ENCODE results near the gene RAB7B.

The RAB7B gene

GRCh38 chr1:205948886-205949285 lies 54.3 kb downstream of the RAB7B start:
- DNase-seq (ENCODE audit: low read depth in 3 of 3): no peak

GRCh38 chr1:205948039-205948438 lies 55.2 kb downstream of the RAB7B start:
- DNase-seq (ENCODE audit: low read depth in 3 of 3): no peak

GRCh38 chr1:205947024-205947423 lies 56.2 kb downstream of the RAB7B start:
- no peak for DNase-seq (ENCODE audit: low read depth in 3 of 3)

DNA sequence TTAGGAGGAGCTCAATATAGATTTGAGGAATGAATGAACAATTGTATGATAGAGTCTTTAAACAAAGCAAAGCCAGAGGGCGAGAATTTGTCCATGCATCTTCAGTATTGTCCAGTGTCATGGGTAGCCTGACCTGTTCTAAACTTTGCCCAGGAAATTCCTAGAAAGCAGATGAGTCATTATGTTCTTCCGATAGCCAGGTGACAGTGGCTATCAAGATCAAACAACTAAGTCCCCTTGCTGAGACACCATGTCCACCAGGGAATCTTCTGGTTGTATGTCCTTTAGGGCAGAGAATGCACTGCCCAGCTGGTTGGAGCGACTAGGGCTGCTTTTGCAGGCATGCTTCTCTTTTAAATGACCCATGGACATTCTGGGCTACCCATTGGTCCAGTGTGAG lies 58.1 kb downstream of the RAB7B start:
- no peak for DNase-seq (ENCODE audit: low read depth in 3 of 3)

DNA sequence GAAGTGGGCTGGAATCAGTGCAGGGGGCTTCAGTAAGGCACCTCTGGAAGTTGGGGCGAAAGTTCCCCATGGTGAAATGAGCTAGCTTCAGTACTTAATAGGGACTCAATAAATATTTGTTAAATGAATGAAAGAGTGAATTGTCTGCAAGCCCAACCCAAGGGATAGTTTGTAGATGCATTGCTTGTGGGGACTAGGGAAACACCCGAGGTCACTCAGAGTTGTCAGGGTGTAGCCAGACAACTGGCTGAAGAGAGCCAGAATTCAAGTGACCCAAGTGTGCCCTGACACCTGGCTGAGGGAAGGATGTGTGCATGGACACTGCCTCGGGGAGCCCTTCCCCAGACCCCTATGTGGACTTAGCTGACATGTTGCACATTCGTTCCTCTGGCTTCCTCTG lies 58.7 kb downstream of the RAB7B start:
- DNase-seq (ENCODE audit: low read depth in 3 of 3): no peak

- DNase-seq (ENCODE audit: low read depth in 3 of 3): no peak
Measured at GRCh38 chr1:205943245-205943644, 60.0 kb downstream of the RAB7B start, which contains the start of gene SLC26A9. Gene SLC26A9 (minus strand): TSS chr1:205943456. CDS start chr1:205935820, 7,636 bp downstream.

DNA sequence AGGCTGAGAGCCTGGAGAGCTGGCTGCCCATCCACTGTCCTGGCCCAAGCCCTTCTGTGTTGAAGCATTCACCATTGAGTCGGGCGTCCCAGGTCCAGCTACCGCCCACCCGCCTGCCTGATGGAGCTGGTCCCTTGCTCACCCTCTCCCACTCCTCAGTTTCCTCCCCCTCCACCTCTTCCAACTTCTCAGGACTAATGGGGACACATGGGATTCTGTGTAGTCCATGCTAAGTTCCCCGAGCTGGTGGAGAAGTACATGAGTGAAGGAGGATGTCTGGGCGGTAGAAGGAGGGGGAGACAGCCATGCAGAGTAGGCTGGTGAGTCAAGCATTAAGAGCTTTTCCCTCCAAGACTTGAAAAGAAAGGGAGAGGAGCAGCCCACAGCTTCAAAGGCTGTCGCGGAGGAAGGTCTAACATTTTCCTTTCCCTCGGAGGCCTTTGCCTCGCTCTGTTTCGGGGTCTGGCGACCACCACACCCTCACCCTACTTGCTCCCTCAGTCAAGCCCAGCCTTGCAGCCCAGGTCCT lies 60.5 kb downstream of the RAB7B start:
- no peak for DNase-seq (ENCODE audit: low read depth in 3 of 3)

DNA sequence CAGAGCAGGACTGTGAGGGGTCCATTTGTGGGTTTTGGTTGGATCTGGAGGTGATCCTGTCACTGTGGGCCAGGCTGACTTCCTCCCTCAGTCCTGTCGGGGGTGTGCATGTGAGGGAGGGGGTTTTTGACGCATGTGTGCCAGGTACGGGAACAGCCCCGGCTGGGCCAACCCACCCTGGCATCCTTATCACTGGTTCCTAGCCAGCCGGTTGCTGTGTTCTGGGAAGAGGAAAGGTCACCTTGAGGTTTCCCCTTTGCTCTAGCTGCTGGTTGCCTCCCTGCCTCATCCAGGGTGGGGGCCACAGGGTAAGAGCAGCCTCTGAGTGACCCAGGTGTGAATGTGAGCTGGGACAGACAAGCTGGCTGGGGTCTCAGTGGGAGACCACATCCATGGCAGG lies 62.5 kb downstream of the RAB7B start:
- no peak for DNase-seq (ENCODE audit: low read depth in 3 of 3)

DNA sequence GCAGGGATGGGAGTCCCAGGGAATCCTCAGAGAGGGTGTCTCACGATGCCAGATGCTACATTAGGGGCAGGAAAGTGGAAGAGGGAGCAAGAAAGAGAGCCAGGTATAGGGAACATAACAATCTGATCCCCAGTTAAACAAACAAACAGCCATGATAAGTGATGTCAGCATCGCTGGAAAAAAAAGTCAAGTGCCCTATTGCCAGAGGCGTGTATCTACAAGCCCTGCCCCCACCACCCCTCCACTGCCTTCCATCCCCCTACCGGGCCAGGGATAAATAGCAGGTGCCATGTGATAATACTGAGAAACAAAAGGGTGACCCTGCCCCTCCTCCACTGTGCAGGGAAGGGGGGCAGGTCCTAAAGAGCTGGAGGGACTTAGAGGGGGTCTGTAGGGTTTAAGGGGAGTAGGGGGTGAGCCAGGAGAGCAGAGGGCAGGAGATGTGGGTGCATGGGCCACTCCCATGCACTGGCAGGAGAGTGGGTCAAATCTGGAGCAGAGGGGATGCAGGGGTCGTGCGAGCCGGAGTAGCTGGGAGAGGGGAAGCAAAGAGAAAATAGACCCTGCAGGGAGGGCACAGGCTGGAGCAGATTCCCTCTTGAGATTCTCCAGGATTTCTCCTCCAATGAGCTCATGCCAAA lies 63.4 kb downstream of the RAB7B start:
- DNase-seq (ENCODE audit: low read depth in 3 of 3): no peak

- no peak for DNase-seq (ENCODE audit: low read depth in 3 of 3)
Measured at GRCh38 chr1:205938682-205939081, 64.5 kb downstream of the RAB7B start.

DNA sequence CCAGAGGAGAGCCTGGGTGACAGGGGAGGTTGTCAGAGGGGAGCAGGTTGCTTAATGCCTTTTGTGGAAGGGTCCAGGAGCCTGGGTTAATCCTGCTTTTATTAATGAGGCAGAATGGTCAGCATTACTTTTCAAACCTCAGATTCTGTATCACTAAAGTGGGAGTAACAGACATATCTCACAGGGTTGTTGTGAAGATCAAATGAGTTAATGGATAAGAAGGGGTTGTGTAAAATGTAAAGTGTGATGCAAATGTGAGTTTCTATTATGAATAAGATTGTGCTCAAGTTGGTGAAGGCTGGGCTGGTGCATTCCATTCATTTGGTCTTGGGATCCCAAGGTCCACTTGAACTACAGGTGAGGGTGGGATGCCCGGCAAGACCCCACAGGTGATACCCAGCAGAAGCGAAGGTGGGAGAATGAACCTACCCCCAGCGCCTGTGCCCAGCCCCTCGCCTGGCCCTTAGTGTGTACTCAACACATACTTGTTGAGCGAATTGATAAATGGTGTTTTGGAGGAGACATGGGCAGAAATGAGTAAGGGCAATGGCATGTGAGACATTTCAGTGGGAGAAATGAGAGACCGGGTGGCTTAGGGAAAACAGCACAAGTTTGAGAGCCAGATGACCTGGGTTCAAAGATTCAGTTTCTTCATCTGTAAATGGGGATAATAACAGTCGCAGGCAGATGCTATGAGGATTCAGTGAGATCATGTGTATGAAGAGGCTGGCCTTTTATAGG lies 66.2 kb downstream of the RAB7B start:
- DNase-seq (ENCODE audit: low read depth in 3 of 3): no peak

DNA sequence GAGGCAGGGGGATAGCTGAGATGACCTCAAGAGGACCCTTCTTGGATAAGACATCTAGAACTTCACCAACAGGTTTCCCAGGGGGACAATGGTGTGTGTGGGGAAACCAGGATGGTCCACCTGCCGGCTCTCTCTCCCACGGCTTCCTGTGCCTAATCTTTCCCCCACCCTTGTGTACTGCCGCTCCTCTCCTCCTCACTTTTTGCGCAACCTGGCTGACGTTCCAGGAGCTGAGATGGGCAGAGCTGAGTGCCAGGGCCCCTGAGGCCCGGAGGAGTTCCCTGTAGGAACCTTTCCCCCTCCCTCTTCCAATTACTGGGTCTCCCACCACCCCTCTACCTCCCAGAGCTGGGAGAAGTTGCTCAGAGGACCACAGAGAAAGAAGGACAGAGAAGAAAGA lies 66.9 kb downstream of the RAB7B start:
- DNase-seq (ENCODE audit: low read depth in 3 of 3): no peak

DNA sequence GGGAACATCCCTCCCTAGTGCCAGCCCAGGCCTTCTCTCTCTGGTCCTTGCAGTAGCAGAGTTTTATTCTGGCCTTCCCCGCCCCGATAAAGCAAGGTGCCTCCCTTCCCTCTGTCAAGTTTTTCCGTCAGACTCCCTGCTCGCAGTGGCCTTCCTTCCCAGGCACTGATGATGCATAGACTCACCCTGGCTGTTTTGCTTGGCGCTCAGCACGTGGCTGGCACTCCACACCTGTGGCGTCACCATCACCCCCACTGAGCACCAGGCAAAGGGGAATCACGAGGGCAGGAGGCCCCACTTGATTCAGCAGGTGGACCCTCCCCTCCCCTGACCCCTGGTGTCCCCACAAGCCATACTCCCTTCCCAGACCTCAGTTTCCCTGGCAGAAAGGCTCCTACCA lies 67.3 kb downstream of the RAB7B start:
- no peak for DNase-seq (ENCODE audit: low read depth in 3 of 3)

DNA sequence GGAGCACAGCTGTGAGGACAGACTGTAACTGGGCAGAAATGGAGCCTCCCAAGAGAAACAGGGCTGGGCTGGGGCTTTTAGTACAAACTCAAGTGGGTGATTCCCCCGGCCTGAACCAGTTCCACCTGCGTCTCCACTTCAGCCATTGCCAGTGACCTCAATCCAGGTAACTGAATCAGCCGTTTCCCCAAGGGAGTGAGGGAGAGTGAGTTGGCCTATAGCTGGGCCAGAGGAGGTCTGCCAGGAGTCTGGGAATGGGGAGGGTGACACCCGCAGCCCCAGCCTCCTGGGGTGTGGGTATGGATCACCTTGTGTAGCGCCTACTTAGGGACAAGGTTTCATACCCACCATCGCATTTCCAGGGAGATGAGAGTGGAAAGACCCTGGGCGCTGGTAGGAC lies 68.4 kb downstream of the RAB7B start:
- no peak for DNase-seq (ENCODE audit: low read depth in 3 of 3)

- DNase-seq (ENCODE audit: low read depth in 3 of 3): no peak
Measured at GRCh38 chr1:205933671-205934618, 69.2 kb downstream of the RAB7B start.

GRCh38 chr1:205932776-205933175 lies 70.4 kb downstream of the RAB7B start:
- no peak for DNase-seq (ENCODE audit: low read depth in 3 of 3)

DNA sequence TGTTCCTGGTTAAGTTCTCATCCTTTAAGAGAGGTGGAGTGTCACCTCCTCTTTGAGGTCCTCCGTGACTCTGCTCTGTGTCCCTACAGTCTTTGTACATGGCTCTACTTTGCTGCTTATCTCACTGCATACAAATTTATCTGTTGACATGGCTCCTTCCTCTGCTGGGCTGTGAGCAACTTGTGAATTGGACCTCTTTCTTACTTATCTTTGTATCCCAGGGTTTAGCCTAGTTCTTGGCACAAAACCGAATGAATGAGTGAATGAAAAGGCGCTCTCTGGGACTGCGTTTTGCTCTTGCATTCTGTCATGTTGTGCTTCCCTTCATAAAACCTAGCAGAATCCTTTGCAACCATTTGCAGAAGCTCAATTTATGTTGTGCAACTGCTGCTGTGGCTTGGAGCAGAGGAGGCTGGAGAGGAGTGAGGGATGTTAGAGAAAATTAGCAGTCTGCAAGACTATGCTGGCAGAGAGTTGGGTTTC lies 72.4 kb downstream of the RAB7B start:
- no peak for DNase-seq (ENCODE audit: low read depth in 3 of 3)

- no peak for DNase-seq (ENCODE audit: low read depth in 3 of 3)
Measured at GRCh38 chr1:205930195-205930577, 73.0 kb downstream of the RAB7B start.

DNA sequence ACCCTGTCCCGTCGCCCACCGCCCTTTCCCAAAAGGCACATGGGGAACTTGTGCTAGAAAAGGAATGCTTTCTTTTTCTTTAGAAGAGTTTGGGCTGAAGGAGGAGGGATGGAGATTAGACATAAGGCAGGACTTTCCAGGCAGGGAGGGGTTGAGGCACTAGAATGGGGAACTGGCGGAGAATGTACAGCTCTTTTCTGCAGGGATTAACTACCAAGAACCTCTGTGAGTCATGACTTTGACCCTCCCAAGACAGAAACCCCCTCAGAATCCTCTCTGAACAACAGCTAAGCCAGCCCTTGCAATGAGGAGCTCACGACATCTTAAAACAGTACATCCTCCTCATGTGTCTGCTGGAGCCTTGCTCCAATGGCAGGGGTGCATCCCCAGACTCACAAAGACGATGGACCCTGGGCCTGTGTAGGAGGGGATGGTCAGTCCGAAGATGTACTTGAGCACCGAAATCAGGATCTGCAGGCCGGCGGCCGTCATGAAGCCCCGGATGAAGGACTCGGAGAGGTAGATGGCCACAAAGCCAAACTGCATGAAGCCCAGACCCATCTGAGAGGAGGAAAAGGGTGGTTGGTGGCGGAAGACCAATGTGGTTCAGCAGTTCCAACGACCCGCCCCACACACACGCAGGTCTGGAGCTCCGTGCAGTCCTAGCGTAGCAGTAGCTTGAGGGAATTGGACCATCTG lies 73.5 kb downstream of the RAB7B start:
- DNase-seq (ENCODE audit: low read depth in 3 of 3): no peak

DNA sequence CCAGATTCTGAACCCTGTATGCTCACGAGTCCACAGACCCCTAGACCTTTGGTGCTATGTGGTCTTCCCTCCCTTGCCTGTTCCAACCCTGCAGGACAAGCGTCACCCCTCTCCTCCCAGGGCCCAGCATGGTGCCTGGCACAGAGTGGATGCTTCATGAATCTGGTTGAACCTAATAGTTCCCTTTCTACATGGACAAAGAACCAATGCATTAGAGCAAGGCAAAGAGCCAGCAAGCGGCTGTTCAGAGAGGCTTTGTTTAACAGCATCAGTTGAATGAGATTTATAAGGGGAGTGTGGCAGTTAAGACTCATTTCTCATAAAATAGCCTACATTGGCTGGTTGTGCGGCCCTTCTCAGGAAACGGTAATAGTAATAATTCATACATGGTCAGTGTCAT lies 74.9 kb downstream of the RAB7B start:
- no peak for DNase-seq (ENCODE audit: low read depth in 3 of 3)

GRCh38 chr1:205927676-205928075 lies 75.5 kb downstream of the RAB7B start:
- no peak for DNase-seq (ENCODE audit: low read depth in 3 of 3)

Measured in stimulated activated CD4-positive, alpha-beta T cell treated with anti-CD3 and anti-CD28 coated beads, TNF-alpha, amount 100 ng/mL, for 48 hours (primary cell).